Neural progenitor cell (in vitro differentiated cells): Measurements from ENCODE around the gene DUSP19. TPM values are rescaled to one million over a fixed set of nuclear protein-coding genes. Genes with fewer than 3 reads are reported as not detected.

ENCODE experiments used
- DNase-seq: peaks from one replicate; pipeline ENCODE4 v3.0.0-alpha.2; 2016; ENCODE audit warnings: low spot score
- H2AFZ ChIP-seq: fragments of 200-600 bp; sonication (generic); replicated peaks from 2 replicates; pipeline ENCODE4 v1.6.1; 2016; ENCODE audit warnings: antibody characterized with exemption
- H3F3A ChIP-seq: fragments of 200-600 bp; sonication (generic); 2 replicates; pipeline ENCODE4 v1.6.1; 2016; ENCODE audit warnings: antibody characterized with exemption, low read depth
- H3K27ac ChIP-seq: fragments of 200-600 bp; sonication (generic); 2 replicates; pipeline ENCODE4 v1.5.1; 2016; ENCODE audit warnings: mild to moderate bottlenecking
- H3K27me3 ChIP-seq: fragments of 200-600 bp; sonication (generic); 2 replicates; pipeline ENCODE4 v1.6.1; 2016; ENCODE audit warnings: mild to moderate bottlenecking, moderate library complexity
- H3K36me3 ChIP-seq: fragments of 200-600 bp; sonication (generic); 2 replicates; pipeline ENCODE4 v1.5.1; 2016
- H3K4me1 ChIP-seq: fragments of 200-600 bp; sonication (generic); 2 replicates; pipeline ENCODE4 v1.6.1; 2016; ENCODE audit warnings: mixed run types
- H3K4me2 ChIP-seq: fragments of 200-600 bp; sonication (generic); 2 replicates; pipeline ENCODE4 v1.6.1; 2016
- H3K4me3 ChIP-seq: fragments of 200-600 bp; sonication (generic); 2 replicates; pipeline ENCODE4 v1.5.1; 2016
- H3K79me2 ChIP-seq: fragments of 200-600 bp; sonication (generic); 2 replicates; pipeline ENCODE4 v1.6.1; 2016; ENCODE audit warnings: low read depth
- H3K9ac ChIP-seq: fragments of 200-600 bp; sonication (generic); 2 replicates; pipeline ENCODE4 v1.6.1; 2016
- H3K9me3 ChIP-seq: fragments of 200-600 bp; sonication (generic); 2 replicates; pipeline ENCODE4 v1.5.1; 2016; ENCODE audit warnings: low read depth
- H4K20me1 ChIP-seq: fragments of 200-600 bp; sonication (generic); 2 replicates; pipeline ENCODE4 v1.6.1; 2016; ENCODE audit warnings: low read depth
- H3K27ac Mint-ChIP-seq: 3 replicates; pipeline ENCODE4 v1.8.0; 2021; ENCODE audit warnings: mixed read lengths
- H3K27me3 Mint-ChIP-seq: 2 replicates; pipeline ENCODE4 v1.8.0; 2022; ENCODE audit warnings: low read depth, mild to moderate bottlenecking, inconsistent platforms, moderate library complexity, mixed read lengths; ENCODE audit not compliant: insufficient read depth
- H3K36me3 Mint-ChIP-seq: 3 replicates; pipeline ENCODE4 v1.8.0; 2021; ENCODE audit warnings: mixed read lengths
- H3K4me1 Mint-ChIP-seq: 3 replicates; pipeline ENCODE4 v1.8.0; 2021; ENCODE audit warnings: mixed read lengths
- H3K4me3 Mint-ChIP-seq: 3 replicates; pipeline ENCODE4 v1.8.0; 2021; ENCODE audit warnings: mild to moderate bottlenecking, moderate library complexity, mixed read lengths
- H3K9me3 Mint-ChIP-seq: 3 replicates; pipeline ENCODE4 v1.8.0; 2020; ENCODE audit warnings: mixed read lengths
- EZH2 ChIP-seq: fragments of 200-600 bp; sonication (generic); IDR thresholded peaks from 2 replicates; pipeline ENCODE4 v1.6.1; 2017; ENCODE audit warnings: antibody characterized with exemption, mild to moderate bottlenecking, moderate library complexity
- EZH2phosphoT487 ChIP-seq: fragments of 200-600 bp; sonication (generic); IDR thresholded peaks from 2 replicates; pipeline ENCODE4 v1.6.1; 2017; ENCODE audit warnings: antibody characterized with exemption
- total RNA-seq: library from RNA; depleted of rRNA; stranded (reverse); fragments of >200 nt; gene quantifications from 2 replicates; pipeline ENCODE4 v1.2.3, GENCODE V29; 2015; ENCODE audit warnings: low replicate concordance
- TF ChIP-seq, protein P1 (sequence below): fragments of 200-600 bp; sonication (generic); IDR thresholded peaks from 2 replicates; pipeline ENCODE4 v1.5.1; 2017; ENCODE audit warnings: antibody characterized with exemption, mild to moderate bottlenecking

The DUSP19 gene
- total RNA-seq, 1 donor from 2014 or later, result 6.7 TPM

DNA sequence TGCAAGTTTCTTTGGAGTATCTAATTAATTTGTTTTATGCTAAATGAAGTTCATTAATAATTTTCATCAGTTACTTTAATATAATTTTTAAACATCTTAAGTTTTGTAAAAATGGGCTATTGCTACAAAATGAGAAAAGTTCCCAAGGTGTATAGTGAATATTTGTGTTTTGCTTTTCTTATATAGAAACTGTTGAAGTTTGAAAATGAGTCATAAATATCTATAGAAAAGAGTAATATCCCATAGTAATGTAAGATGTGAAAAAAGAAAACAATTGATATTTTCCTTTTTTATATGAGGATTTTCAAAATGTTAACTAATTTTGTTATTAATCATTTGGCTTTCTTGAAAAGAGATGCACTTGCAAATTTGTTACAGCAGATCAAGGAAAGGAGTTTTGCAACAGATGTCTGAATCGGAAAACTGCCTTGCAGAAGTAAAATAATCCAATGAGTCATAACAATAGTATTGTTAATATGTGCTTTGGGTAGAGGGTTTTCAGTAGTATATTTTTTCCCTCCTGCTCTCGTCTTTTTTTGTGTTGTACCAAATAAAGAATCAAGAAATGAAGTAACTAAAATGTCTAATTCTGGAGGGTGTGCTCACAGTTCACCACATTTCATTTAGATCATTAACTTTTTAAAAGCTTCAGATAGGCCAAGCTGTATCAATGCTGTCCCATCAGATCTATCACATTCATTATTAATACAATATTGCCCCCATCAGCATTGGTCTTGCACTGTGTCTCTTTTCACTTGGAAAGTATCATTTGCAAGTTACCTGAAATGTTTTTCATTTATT, 15.5 kb downstream of the DUSP19 start:
- no peak overlapping the region for H3K4me2 ChIP-seq

DNA sequence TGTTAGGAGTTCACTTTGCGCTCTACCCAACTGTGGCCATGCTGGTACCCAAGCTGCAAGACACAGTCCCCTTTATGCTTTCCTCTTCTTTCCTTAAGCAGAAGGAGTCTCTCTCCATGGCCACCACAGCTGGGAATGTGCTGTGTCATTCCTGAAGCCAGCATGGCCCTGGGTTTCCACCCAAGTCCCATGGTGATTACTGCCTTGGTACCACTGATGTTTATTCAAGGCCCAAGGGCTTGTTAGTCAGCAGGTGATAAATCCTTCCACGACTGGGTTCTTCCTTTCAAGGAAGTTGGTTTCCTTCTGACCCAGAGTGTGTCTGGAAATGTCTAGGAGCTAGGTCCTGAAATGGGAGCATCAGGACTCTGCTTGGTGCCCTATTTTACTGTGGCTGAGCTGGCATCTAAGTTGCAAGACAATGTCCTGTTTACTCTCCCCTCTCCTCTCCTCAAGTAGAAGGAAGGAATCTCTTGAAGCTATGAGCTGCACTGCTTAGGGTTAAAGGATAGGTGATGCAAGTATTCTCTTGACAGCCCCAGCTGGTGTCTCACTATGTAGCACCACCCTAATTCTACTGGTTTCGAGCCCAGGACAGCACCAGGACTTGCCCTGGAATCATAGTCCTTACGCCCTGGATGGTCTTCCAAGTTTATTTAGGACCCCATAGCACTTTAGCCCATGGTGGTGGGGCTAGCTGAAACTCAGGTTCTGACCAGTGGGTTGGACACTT, 27.0 kb downstream of the DUSP19 start:
- H3K4me3 Mint-ChIP-seq, result no peak overlapping the region
- TF ChIP-seq EZH2 (no peak), EZH2phosphoT487 (no peak)
- TF ChIP-seq, protein P1, sequence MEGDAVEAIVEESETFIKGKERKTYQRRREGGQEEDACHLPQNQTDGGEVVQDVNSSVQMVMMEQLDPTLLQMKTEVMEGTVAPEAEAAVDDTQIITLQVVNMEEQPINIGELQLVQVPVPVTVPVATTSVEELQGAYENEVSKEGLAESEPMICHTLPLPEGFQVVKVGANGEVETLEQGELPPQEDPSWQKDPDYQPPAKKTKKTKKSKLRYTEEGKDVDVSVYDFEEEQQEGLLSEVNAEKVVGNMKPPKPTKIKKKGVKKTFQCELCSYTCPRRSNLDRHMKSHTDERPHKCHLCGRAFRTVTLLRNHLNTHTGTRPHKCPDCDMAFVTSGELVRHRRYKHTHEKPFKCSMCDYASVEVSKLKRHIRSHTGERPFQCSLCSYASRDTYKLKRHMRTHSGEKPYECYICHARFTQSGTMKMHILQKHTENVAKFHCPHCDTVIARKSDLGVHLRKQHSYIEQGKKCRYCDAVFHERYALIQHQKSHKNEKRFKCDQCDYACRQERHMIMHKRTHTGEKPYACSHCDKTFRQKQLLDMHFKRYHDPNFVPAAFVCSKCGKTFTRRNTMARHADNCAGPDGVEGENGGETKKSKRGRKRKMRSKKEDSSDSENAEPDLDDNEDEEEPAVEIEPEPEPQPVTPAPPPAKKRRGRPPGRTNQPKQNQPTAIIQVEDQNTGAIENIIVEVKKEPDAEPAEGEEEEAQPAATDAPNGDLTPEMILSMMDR, result no peak
- H3K36me3 Mint-ChIP-seq, result no peaks in the 10 kb centered on the region

More for the DNA sequence above, 15.5 kb downstream of the DUSP19 start:
- Histone ChIP-seq H3F3A (no peaks in the 10 kb centered on the region), H2AFZ (no peak overlapping the region), H3K4me3 (no peak overlapping the region), H3K4me1 (no peaks in the 10 kb centered on the region), H3K9me3 (no peaks in the 10 kb centered on the region), H3K36me3 (no peaks in the 10 kb centered on the region), H3K27me3 (no peaks in the 10 kb centered on the region), H4K20me1 (no peaks in the 10 kb centered on the region), H3K9ac (no peak overlapping the region), H3K27ac (no peak overlapping the region), H3K79me2 (no peaks in the 10 kb centered on the region)
- peaks cover 2% of the 10 kb centered on the region for H3K4me1 Mint-ChIP-seq
- no peak overlapping the region for H3K27ac Mint-ChIP-seq
- H3K9me3 Mint-ChIP-seq, result peaks cover 2% of the 10 kb centered on the region
- peaks cover 2% of the 10 kb centered on the region for H3K36me3 Mint-ChIP-seq
- TF ChIP-seq, protein P1, result no peak
- no peak for TF ChIP-seq EZH2
- TF ChIP-seq EZH2phosphoT487, result no peak
- no peak for DNase-seq
- H3K27me3 Mint-ChIP-seq, result no peaks in the 10 kb centered on the region
- no peak overlapping the region for H3K4me3 Mint-ChIP-seq

DNA sequence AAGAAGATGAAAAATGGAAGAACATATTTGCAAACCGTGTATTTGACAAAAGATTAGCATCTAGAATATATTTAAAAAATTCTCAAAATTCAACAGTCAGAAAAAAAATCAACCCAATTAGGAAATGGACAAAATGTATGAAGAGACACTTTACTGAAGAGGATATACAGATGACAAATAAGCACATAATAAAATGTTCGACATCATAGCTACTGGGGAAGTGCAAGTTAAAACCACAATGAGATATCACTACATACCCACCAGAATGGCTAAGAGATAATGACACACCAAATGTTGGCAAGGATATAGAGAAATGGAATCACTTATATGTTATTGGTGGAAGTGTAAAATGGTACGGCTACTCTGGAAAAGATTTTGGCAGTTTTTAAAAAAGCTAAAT, 34.0 kb downstream of the DUSP19 start:
- no peaks in the 10 kb centered on the region for H3K36me3 ChIP-seq
- DNase-seq, result no peak
- no peaks in the 10 kb centered on the region for H3F3A ChIP-seq
- no peak overlapping the region for H3K27ac Mint-ChIP-seq
- H3K4me1 Mint-ChIP-seq, result no peaks in the 10 kb centered on the region
- H3K4me1 ChIP-seq, result no peaks in the 10 kb centered on the region
- no peak overlapping the region for H3K4me3 ChIP-seq
- no peak overlapping the region for H3K4me3 Mint-ChIP-seq
- no peaks in the 10 kb centered on the region for H3K27me3 ChIP-seq
- H3K9me3 Mint-ChIP-seq, result no peaks in the 10 kb centered on the region
- TF ChIP-seq, protein P1, result no peak
- TF ChIP-seq EZH2phosphoT487 (no peak), EZH2 (no peak)
- no peak overlapping the region for H2AFZ ChIP-seq
- no peaks in the 10 kb centered on the region for H3K36me3 Mint-ChIP-seq
- H3K27me3 Mint-ChIP-seq, result no peaks in the 10 kb centered on the region
- no peak overlapping the region for H3K4me2 ChIP-seq
- no peak overlapping the region for H3K9ac ChIP-seq
- no peaks in the 10 kb centered on the region for H3K9me3 ChIP-seq
- H3K79me2 ChIP-seq, result no peaks in the 10 kb centered on the region
- no peak overlapping the region for H3K27ac ChIP-seq
- H4K20me1 ChIP-seq, result no peaks in the 10 kb centered on the region

More for the DNA sequence above, 27.0 kb downstream of the DUSP19 start:
- DNase-seq, result no peak
- Histone ChIP-seq H3K36me3 (no peaks in the 10 kb centered on the region), H3F3A (no peaks in the 10 kb centered on the region), H4K20me1 (no peaks in the 10 kb centered on the region), H2AFZ (no peak overlapping the region), H3K9ac (no peak overlapping the region), H3K79me2 (no peaks in the 10 kb centered on the region), H3K4me1 (no peaks in the 10 kb centered on the region), H3K27me3 (no peaks in the 10 kb centered on the region), H3K4me2 (no peak overlapping the region), H3K9me3 (no peaks in the 10 kb centered on the region), H3K4me3 (no peak overlapping the region), H3K27ac (no peak overlapping the region)
- Mint-ChIP-seq H3K9me3 (peaks cover 4% of the 10 kb centered on the region), H3K27ac (no peak overlapping the region), H3K27me3 (no peaks in the 10 kb centered on the region), H3K4me1 (no peaks in the 10 kb centered on the region)
